HepG2 (cell line): Measurements from ENCODE around the gene KIAA1614. TPM values are rescaled to one million over a fixed set of nuclear protein-coding genes. Genes with fewer than 3 reads are reported as not detected.

Experiments used
- AKNA ChIP-seq: sonication (generic); formaldehyde crosslinking; IDR thresholded peaks from 2 replicates; pipeline ENCODE4 v1.4.0; 2020; ENCODE audit warnings: missing genetic modification reagents, borderline replicate concordance
- CHD2 ChIP-seq: IDR thresholded peaks from 2 replicates; pipeline ENCODE4 v1.6.1; 2011; ENCODE audit warnings: low read depth, low read length, improper control_type of control experiment
- EZH2 ChIP-seq: conservative IDR thresholded peaks from 2 replicates; pipeline ENCODE4 v1.6.1; 2012; ENCODE audit warnings: mild to moderate bottlenecking, low read depth, low read length, moderate library complexity
- MXI1 ChIP-seq: IDR thresholded peaks from 3 replicates; pipeline ENCODE4 v1.6.1; 2012; ENCODE audit warnings: low read depth, low read length, inconsistent platforms, borderline replicate concordance
- MYNN ChIP-seq: sonication (generic); formaldehyde crosslinking; IDR thresholded peaks from 2 replicates; pipeline ENCODE4 v1.4.0; 2020; ENCODE audit warnings: mild to moderate bottlenecking, low read depth, missing genetic modification reagents
- NBN ChIP-seq: fragments of 450-650 bp; conservative IDR thresholded peaks from 2 replicates; pipeline ENCODE4 v1.6.1; 2017
- PHF5A ChIP-seq: IDR thresholded peaks from one replicate; pipeline ENCODE4 v1.6.1; 2018; ENCODE audit warnings: low read depth, missing genetic modification reagents; ENCODE audit not compliant: unreplicated experiment
- ZMAT5 ChIP-seq: sonication (generic); formaldehyde crosslinking; IDR thresholded peaks from 2 replicates; pipeline ENCODE4 v1.5.0; 2020; ENCODE audit warnings: mild to moderate bottlenecking, low read depth, missing genetic modification reagents, borderline replicate concordance
- ZNF282 ChIP-seq: fragments of 450-650 bp; IDR thresholded peaks from 2 replicates; pipeline ENCODE4 v1.6.1; 2018; ENCODE audit not compliant: partially characterized antibody
- ZNF737 ChIP-seq: sonication (generic); formaldehyde crosslinking; IDR thresholded peaks from 2 replicates; pipeline ENCODE4 v1.5.0; 2020; ENCODE audit warnings: missing genetic modification reagents, mild to moderate bottlenecking, borderline replicate concordance
- ZSCAN9 ChIP-seq: IDR thresholded peaks from 2 replicates; pipeline ENCODE4 v1.6.1; 2016; ENCODE audit warnings: borderline replicate concordance
- polyA plus RNA-seq, 8 experiments: library from polyadenylated mRNA; depleted of rRNA in 3 of 8; stranded (reverse) in 7 of 8; unstranded in 1 of 8; fragments of >200 nt; fragmentation: Illumina TruSeq in 4 of 8; extraction: Trizol in 4 of 8; gene quantifications; 2 replicates each; pipeline versions ENCODE4 v1.2.1 to v1.2.3, GENCODE V29; 2011 to 2016; ENCODE audit warnings: low read depth in 4 of 8, missing spikeins in 1 of 8, mixed read lengths in 1 of 8; ENCODE audit not compliant: insufficient read depth in 1 of 8
- total RNA-seq, 5 experiments: library from RNA; depleted of rRNA; stranded (reverse); fragments of >200 nt; fragmentation: Illumina TruSeq; extraction: Trizol; gene quantifications; 2 replicates each; pipeline ENCODE4 v1.2.3, GENCODE V29; 2016; ENCODE audit warnings: low read depth in 1 of 5
- TF ChIP-seq, protein P1 (sequence below): sonication (generic); formaldehyde crosslinking; IDR thresholded peaks from 2 replicates; pipeline ENCODE4 v1.9.0; 2022; ENCODE audit warnings: low read depth, missing genetic modification reagents
- TF ChIP-seq, protein P2 (sequence below): sonication (generic); formaldehyde crosslinking; IDR thresholded peaks from 2 replicates; pipeline ENCODE4 v1.4.0; 2020; ENCODE audit warnings: missing genetic modification reagents
- TF ChIP-seq, protein P3 (sequence below): sonication (generic); formaldehyde crosslinking; IDR thresholded peaks from 2 replicates; pipeline ENCODE4 v1.8.0; 2023; ENCODE audit warnings: mild to moderate bottlenecking, missing genetic modification reagents

KIAA1614 gene
- total and polyA plus RNA-seq, 2 of the 13 experiments (the other 11 are each of a cell fraction or from before 2014, with no cell fraction given), result 0.15 to 0.77 TPM

- no peak for TF ChIP-seq AKNA
- TF ChIP-seq, protein P1, sequence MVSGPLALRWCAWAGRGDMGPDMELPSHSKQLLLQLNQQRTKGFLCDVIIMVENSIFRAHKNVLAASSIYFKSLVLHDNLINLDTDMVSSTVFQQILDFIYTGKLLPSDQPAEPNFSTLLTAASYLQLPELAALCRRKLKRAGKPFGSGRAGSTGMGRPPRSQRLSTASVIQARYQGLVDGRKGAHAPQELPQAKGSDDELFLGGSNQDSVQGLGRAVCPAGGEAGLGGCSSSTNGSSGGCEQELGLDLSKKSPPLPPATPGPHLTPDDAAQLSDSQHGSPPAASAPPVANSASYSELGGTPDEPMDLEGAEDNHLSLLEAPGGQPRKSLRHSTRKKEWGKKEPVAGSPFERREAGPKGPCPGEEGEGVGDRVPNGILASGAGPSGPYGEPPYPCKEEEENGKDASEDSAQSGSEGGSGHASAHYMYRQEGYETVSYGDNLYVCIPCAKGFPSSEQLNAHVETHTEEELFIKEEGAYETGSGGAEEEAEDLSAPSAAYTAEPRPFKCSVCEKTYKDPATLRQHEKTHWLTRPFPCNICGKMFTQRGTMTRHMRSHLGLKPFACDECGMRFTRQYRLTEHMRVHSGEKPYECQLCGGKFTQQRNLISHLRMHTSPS, result 0 out of 2 replicates have a peak, but pooled peaks have one; percentile 61
- TF ChIP-seq ZNF737 (CRISPR knock-in tag), result no peak
- no peak for TF ChIP-seq MYNN
- no peak for TF ChIP-seq ZNF282
- no peak for TF ChIP-seq EZH2
- TF ChIP-seq, protein P2, sequence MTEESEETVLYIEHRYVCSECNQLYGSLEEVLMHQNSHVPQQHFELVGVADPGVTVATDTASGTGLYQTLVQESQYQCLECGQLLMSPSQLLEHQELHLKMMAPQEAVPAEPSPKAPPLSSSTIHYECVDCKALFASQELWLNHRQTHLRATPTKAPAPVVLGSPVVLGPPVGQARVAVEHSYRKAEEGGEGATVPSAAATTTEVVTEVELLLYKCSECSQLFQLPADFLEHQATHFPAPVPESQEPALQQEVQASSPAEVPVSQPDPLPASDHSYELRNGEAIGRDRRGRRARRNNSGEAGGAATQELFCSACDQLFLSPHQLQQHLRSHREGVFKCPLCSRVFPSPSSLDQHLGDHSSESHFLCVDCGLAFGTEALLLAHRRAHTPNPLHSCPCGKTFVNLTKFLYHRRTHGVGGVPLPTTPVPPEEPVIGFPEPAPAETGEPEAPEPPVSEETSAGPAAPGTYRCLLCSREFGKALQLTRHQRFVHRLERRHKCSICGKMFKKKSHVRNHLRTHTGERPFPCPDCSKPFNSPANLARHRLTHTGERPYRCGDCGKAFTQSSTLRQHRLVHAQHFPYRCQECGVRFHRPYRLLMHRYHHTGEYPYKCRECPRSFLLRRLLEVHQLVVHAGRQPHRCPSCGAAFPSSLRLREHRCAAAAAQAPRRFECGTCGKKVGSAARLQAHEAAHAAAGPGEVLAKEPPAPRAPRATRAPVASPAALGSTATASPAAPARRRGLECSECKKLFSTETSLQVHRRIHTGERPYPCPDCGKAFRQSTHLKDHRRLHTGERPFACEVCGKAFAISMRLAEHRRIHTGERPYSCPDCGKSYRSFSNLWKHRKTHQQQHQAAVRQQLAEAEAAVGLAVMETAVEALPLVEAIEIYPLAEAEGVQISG (CRISPR knock-in tag), result peak; percentile 34; the same call in 1 of the 2 replicates
- no peak for TF ChIP-seq NBN
- no peak for TF ChIP-seq ZMAT5
- TF ChIP-seq, protein P3, sequence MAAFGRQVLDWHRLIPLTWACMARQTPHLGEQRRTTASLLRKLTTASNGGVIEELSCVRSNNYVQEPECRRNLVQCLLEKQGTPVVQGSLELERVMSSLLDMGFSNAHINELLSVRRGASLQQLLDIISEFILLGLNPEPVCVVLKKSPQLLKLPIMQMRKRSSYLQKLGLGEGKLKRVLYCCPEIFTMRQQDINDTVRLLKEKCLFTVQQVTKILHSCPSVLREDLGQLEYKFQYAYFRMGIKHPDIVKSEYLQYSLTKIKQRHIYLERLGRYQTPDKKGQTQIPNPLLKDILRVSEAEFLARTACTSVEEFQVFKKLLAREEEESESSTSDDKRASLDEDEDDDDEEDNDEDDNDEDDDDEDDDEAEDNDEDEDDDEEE (CRISPR knock-in tag), result 0 out of 2 replicates have a peak, but pooled peaks have one; percentile 50
- TF ChIP-seq ZSCAN9 (CRISPR knock-in tag), result no peak
- no peak for TF ChIP-seq PHF5A
- no peak; the same call in 2 of the 3 replicates for TF ChIP-seq MXI1
- TF ChIP-seq CHD2, result no peak
These were observed 22.8 kb downstream of the KIAA1614 start (continued) for GRCh38 chr1:180935326-180936109.
